HepG2 (cell line): ENCODE measurements around the gene ITIH3. TPM values are rescaled to one million over a fixed set of nuclear protein-coding genes. Genes with fewer than 3 reads are reported as not detected.

Experiments
- ATAC-seq: fragments of 200-7000 bp; cut with Tn5 transposase; 3 replicates; pipeline ENCODE4 v1.9.1; 2020; ENCODE audit warnings: mild to moderate bottlenecking, moderate library complexity
- BruUV-seq: library from RNA; stranded (reverse); fragments of 400-500 nt; replicated peaks from 2 replicates; lab custom pipeline; 2021; lab: Mats Ljungman, UMichigan
- CTCF ChIA-PET: fragments of 300-600 bp; formaldehyde crosslinking; extraction: SDS; loops from one replicate; lab custom pipeline; 2021; ENCODE audit warnings: low total read pairs, inconsistent platforms, low intra/inter-chr PET ratio; lab: Yijun Ruan, JAX
- POLR2A ChIA-PET: fragments of 350-600 bp; sonication (Branson Sonifier 250); formaldehyde crosslinking; loops from one replicate; lab custom pipeline; 2020; ENCODE audit warnings: antibody characterized with exemption, inconsistent platforms; lab: Yijun Ruan, JAX
- DNase-seq: peaks from one replicate; pipeline ENCODE4 v3.0.0-alpha.2; 2015; ENCODE audit warnings: low spot score
- FAIRE-seq: peaks from 3 replicates; lab custom pipeline; 2011; peaks lifted over from hg19 to GRCh38; lab: Jason Lieb, UNC
- H2AFZ ChIP-seq: one replicate; pipeline ENCODE4 v1.6.1; 2011; ENCODE audit warnings: low read length, inconsistent platforms
- H3K27ac ChIP-seq: fragments of 300-600 bp; 3 replicates; pipeline ENCODE4 v1.8.0; 2011; ENCODE audit warnings: mixed run types, mild to moderate bottlenecking, mixed read lengths, low read length, inconsistent platforms; ENCODE audit not compliant: insufficient read depth; ENCODE audit errors: extremely low read length
- H3K27me3 ChIP-seq, 2 experiments: fragments of 200-600 bp in 1 of 2; 2 replicates in 1 of 2; 3 replicates in 1 of 2; pipeline versions ENCODE4 v1.6.0 to v1.8.0; 2011; ENCODE audit warnings: low read length in 2 of 2, mild to moderate bottlenecking in 2 of 2, moderate library complexity in 2 of 2, inconsistent platforms in 1 of 2; ENCODE audit not compliant: insufficient read depth in 2 of 2, control insufficient read depth in 1 of 2
- H3K36me3 ChIP-seq, 2 experiments: fragments of 200-600 bp in 1 of 2; replicated peaks in 1 of 2; 2 replicates in 1 of 2; 3 replicates in 1 of 2; pipeline versions ENCODE4 v1.5.1 to v1.8.0; 2011; ENCODE audit warnings: low read length in 2 of 2, inconsistent platforms in 1 of 2; ENCODE audit not compliant: insufficient read depth in 2 of 2, control insufficient read depth in 1 of 2
- H3K4me1 ChIP-seq: 2 replicates; pipeline ENCODE4 v1.5.1; 2012; ENCODE audit warnings: low read length, inconsistent platforms; ENCODE audit not compliant: insufficient read depth
- H3K4me2 ChIP-seq: 2 replicates; pipeline ENCODE4 v1.6.0; 2011; ENCODE audit warnings: low read depth, low read length, inconsistent platforms
- H3K4me3 ChIP-seq, 3 experiments: fragments of 200-600 bp in 1 of 3; sonication (generic), shearing (Covaris generic) in 1 of 3; replicated peaks in 1 of 3; 2 replicates each; pipeline ENCODE4 v1.5.1; 2011 to 2016; ENCODE audit warnings: low read length in 3 of 3, inconsistent platforms in 2 of 3, low read depth in 2 of 3, mild to moderate bottlenecking in 2 of 3, control low read depth in 1 of 3, mixed read lengths in 1 of 3; ENCODE audit not compliant: insufficient read depth in 1 of 3
- H3K79me2 ChIP-seq: one replicate; pipeline ENCODE4 v1.6.1; 2011; ENCODE audit warnings: low read length, inconsistent platforms; ENCODE audit not compliant: insufficient read depth
- H3K9ac ChIP-seq: 2 replicates; pipeline ENCODE4 v1.6.0; 2011; ENCODE audit warnings: mild to moderate bottlenecking, low read depth, low read length, inconsistent platforms; ENCODE audit not compliant: insufficient read depth
- H3K9me3 ChIP-seq: 2 replicates; pipeline ENCODE4 v1.5.1; 2012; ENCODE audit warnings: mild to moderate bottlenecking, low read length
- H4K20me1 ChIP-seq: 2 replicates; pipeline ENCODE4 v1.6.0; 2011; ENCODE audit warnings: inconsistent platforms, mild to moderate bottlenecking, low read length, moderate library complexity; ENCODE audit not compliant: insufficient read depth
- BCL6 ChIP-seq: IDR thresholded peaks from 2 replicates; pipeline ENCODE4 v1.6.1; 2016; ENCODE audit warnings: missing genetic modification reagents, missing compliant biosample characterization
- FOSL1 ChIP-seq: sonication (generic); formaldehyde crosslinking; IDR thresholded peaks from 2 replicates; pipeline ENCODE4 v1.9.0; 2021; ENCODE audit warnings: missing genetic modification reagents, borderline replicate concordance
- HNF4A ChIP-seq: sonication (generic); formaldehyde crosslinking; IDR thresholded peaks from 2 replicates; pipeline ENCODE4 v1.4.0; 2020; ENCODE audit warnings: missing genetic modification reagents
- IKZF1 ChIP-seq: fragments of 450-650 bp; IDR thresholded peaks from 2 replicates; pipeline ENCODE4 v1.7.1; 2016
- NR2F6 ChIP-seq, 2 experiments: IDR thresholded peaks; 2 replicates each; pipeline ENCODE4 v1.6.1; 2016; ENCODE audit warnings: antibody characterized with exemption in 1 of 2, mild to moderate bottlenecking in 1 of 2
- SPEN ChIP-seq: sonication (generic); formaldehyde crosslinking; IDR thresholded peaks from 2 replicates; pipeline ENCODE4 v1.5.1; 2020; ENCODE audit warnings: low read depth, mild to moderate bottlenecking, missing genetic modification reagents
- ZNF577 ChIP-seq: sonication (generic); formaldehyde crosslinking; IDR thresholded peaks from 2 replicates; pipeline ENCODE4 v1.4.0; 2020; ENCODE audit warnings: mild to moderate bottlenecking, low read depth, missing genetic modification reagents, borderline replicate concordance
- ZNF788 ChIP-seq: sonication (generic); formaldehyde crosslinking; IDR thresholded peaks from 2 replicates; pipeline ENCODE4 v1.5.0; 2020; ENCODE audit warnings: mild to moderate bottlenecking, missing genetic modification reagents, borderline replicate concordance
- WGBS: methylation state at CpG from one replicate; pipeline ENCODE4 v1.1.6; 2017; ENCODE audit warnings: low lambda C conversion rate; 5-methylcytosine and 5-hydroxymethylcytosine counted together
- in situ Hi-C: cut with HindIII; loops from 2 replicates; pipeline ENCODE4 v1.10.0; 2017; ENCODE audit warnings: low pct_unique_long_range_greater_than_20kb; ENCODE audit not compliant: extremely low pct_ligation_motif_present
- intact Hi-C: fragments of 100-400 bp; cut with micrococcal nuclease; formaldehyde crosslinking; loops from one replicate; pipeline ENCODE4 v1.10.0; 2022; ENCODE audit not compliant: unreplicated experiment
- polyA plus RNA-seq, 8 experiments: library from polyadenylated mRNA; depleted of rRNA in 3 of 8; stranded (reverse) in 7 of 8; unstranded in 1 of 8; fragments of >200 nt; fragmentation: Illumina TruSeq in 4 of 8; extraction: Trizol in 4 of 8; gene quantifications; 2 replicates each; pipeline versions ENCODE4 v1.2.1 to v1.2.3, GENCODE V29; 2011 to 2016; ENCODE audit warnings: low read depth in 4 of 8, missing spikeins in 1 of 8, mixed read lengths in 1 of 8; ENCODE audit not compliant: insufficient read depth in 1 of 8
- total RNA-seq, 5 experiments: library from RNA; depleted of rRNA; stranded (reverse); fragments of >200 nt; fragmentation: Illumina TruSeq; extraction: Trizol; gene quantifications; 2 replicates each; pipeline ENCODE4 v1.2.3, GENCODE V29; 2016; ENCODE audit warnings: low read depth in 1 of 5
- TF ChIP-seq, protein P1 (sequence below): sonication (generic); formaldehyde crosslinking; IDR thresholded peaks from 2 replicates; pipeline ENCODE4 v1.5.0; 2020; ENCODE audit warnings: mild to moderate bottlenecking, missing genetic modification reagents
- TF ChIP-seq, protein P2 (sequence below): IDR thresholded peaks from 2 replicates; pipeline ENCODE4 v1.6.1; 2016; ENCODE audit warnings: mild to moderate bottlenecking
- TF ChIP-seq, protein P3 (sequence below): sonication (generic); formaldehyde crosslinking; IDR thresholded peaks from 2 replicates; pipeline ENCODE4 v1.8.1; 2022; ENCODE audit warnings: low read depth, mild to moderate bottlenecking, missing genetic modification reagents
- TF ChIP-seq, protein P4 (sequence below): sonication (generic); formaldehyde crosslinking; IDR thresholded peaks from 2 replicates; pipeline ENCODE4 v1.5.0; 2020; ENCODE audit warnings: mild to moderate bottlenecking, missing genetic modification reagents, borderline replicate concordance
- TF ChIP-seq, protein P5 (sequence below): sonication (generic); formaldehyde crosslinking; IDR thresholded peaks from 2 replicates; pipeline ENCODE4 v1.8.1; 2022; ENCODE audit warnings: mild to moderate bottlenecking, missing genetic modification reagents

The ITIH3 gene
- total and polyA plus RNA-seq, 2 of the 13 experiments (the other 11 are each of a cell fraction or from before 2014, with no cell fraction given), result 105 to 632 TPM

DNA sequence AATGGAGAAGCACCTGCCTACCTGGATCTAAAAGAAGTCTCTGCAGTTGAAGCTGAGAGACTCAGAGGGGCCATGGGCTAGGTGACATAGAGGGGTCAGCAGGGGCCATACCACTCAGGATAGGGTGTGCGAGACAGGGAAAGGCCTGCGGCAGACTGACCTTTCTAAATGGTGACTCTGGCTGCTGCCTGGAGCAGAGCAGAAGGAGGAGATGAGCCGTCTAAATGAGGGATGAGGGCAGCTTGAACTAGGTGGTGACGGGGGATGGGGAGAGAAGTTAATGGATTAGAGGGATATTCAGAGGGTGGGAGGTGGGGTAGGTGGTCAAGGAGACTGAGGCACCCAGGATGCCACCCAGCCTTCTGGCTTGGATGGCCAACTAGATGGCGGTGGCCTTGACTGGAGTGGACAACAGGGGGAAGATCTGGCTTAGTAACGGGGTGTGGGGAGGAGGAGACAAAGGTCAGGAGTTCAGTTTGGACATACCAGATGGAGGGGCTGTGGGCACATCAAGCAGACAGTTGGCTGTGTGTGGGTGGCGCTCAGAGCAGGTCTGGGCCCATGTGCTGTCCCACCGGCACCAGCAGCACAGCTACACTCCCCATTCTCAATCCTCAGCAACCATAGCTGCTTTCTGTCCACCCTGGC, 20.4 kb upstream of the ITIH3 start:
- in situ Hi-C loops, result no loop called here
- DNase-seq (no peak), FAIRE-seq (no peak), ATAC-seq (no peak)
- Histone ChIP-seq H3K4me3 (peak overlapping the region in 1 of 3 experiments; percentile 58; a peak in 1 of 6 replicates), H4K20me1 (no peaks in the 10 kb centered on the region), H3K36me3 (no peaks in the 10 kb centered on the region), H3K79me2 (peaks cover 12% of the 10 kb centered on the region), H3K9me3 (no peaks in the 10 kb centered on the region), H3K27ac (peak overlapping the region; percentile 88), H3K4me1 (peaks cover 89% of the 10 kb centered on the region), H2AFZ (no peak overlapping the region), H3K4me2 (peak overlapping the region; percentile 71), H3K27me3 (no peaks in the 10 kb centered on the region), H3K9ac (peak overlapping the region; percentile 53; the same call in 1 of the 2 replicates)
- intact Hi-C loops, result loop anchor here (10.0 kb wide), 1 partner anchor 51 kb away; no protein-coding TSS in a partner anchor
- ChIA-PET POLR2A (interaction anchor here (1.3 to 18.4 kb wide), 6 partner anchors 9 to 70 kb away, joined by 4 to 466 read pairs (median 11); partner anchors contain the start of gene ITIH3), CTCF (no interaction called here)
- WGBS, result 76% methylated on average over 8 of the region's 8 CpGs
- BruUV-seq, result no TSS peak
- TF ChIP-seq, protein P1, sequence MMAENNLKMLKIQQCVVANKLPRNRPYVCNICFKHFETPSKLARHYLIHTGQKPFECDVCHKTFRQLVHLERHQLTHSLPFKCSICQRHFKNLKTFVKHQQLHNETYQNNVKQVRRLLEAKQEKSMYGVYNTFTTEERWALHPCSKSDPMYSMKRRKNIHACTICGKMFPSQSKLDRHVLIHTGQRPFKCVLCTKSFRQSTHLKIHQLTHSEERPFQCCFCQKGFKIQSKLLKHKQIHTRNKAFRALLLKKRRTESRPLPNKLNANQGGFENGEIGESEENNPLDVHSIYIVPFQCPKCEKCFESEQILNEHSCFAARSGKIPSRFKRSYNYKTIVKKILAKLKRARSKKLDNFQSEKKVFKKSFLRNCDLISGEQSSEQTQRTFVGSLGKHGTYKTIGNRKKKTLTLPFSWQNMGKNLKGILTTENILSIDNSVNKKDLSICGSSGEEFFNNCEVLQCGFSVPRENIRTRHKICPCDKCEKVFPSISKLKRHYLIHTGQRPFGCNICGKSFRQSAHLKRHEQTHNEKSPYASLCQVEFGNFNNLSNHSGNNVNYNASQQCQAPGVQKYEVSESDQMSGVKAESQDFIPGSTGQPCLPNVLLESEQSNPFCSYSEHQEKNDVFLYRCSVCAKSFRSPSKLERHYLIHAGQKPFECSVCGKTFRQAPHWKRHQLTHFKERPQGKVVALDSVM (CRISPR knock-in tag), result no peak
- TF ChIP-seq FOSL1 (CRISPR knock-in tag) (no peak), IKZF1 (no peak), SPEN (CRISPR knock-in tag) (0 out of 2 replicates have a peak, but pooled peaks have one; percentile 1), BCL6 (CRISPR knock-in tag) (0 out of 2 replicates have a peak, but pooled peaks have one; percentile 16), NR2F6 (IDR thresholded peaks at IDR 0.05) (0 out of 2 replicates have a peak, but pooled peaks have one; percentile 34), NR2F6 (CRISPR knock-in tag; IDR thresholded peaks at IDR 0.05) (0 out of 2 replicates have a peak, but pooled peaks have one; percentile 56), ZNF577 (CRISPR knock-in tag) (no peak), ZNF788 (CRISPR knock-in tag) (0 out of 2 replicates have a peak, but pooled peaks have one; percentile 13), HNF4A (CRISPR knock-in tag) (peak; percentile 9; the same call in 1 of the 2 replicates)
- TF ChIP-seq, protein P2, sequence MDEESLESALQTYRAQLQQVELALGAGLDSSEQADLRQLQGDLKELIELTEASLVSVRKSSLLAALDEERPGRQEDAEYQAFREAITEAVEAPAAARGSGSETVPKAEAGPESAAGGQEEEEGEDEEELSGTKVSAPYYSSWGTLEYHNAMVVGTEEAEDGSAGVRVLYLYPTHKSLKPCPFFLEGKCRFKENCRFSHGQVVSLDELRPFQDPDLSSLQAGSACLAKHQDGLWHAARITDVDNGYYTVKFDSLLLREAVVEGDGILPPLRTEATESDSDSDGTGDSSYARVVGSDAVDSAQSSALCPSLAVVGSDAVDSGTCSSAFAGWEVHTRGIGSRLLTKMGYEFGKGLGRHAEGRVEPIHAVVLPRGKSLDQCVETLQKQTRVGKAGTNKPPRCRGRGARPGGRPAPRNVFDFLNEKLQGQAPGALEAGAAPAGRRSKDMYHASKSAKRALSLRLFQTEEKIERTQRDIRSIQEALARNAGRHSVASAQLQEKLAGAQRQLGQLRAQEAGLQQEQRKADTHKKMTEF, result no peak
- TF ChIP-seq, protein P3, sequence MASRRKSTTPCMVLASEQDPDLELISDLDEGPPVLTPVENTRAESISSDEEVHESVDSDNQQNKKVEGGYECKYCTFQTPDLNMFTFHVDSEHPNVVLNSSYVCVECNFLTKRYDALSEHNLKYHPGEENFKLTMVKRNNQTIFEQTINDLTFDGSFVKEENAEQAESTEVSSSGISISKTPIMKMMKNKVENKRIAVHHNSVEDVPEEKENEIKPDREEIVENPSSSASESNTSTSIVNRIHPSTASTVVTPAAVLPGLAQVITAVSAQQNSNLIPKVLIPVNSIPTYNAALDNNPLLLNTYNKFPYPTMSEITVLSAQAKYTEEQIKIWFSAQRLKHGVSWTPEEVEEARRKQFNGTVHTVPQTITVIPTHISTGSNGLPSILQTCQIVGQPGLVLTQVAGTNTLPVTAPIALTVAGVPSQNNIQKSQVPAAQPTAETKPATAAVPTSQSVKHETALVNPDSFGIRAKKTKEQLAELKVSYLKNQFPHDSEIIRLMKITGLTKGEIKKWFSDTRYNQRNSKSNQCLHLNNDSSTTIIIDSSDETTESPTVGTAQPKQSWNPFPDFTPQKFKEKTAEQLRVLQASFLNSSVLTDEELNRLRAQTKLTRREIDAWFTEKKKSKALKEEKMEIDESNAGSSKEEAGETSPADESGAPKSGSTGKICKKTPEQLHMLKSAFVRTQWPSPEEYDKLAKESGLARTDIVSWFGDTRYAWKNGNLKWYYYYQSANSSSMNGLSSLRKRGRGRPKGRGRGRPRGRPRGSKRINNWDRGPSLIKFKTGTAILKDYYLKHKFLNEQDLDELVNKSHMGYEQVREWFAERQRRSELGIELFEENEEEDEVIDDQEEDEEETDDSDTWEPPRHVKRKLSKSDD (CRISPR knock-in tag), result no peak
- TF ChIP-seq, protein P4, sequence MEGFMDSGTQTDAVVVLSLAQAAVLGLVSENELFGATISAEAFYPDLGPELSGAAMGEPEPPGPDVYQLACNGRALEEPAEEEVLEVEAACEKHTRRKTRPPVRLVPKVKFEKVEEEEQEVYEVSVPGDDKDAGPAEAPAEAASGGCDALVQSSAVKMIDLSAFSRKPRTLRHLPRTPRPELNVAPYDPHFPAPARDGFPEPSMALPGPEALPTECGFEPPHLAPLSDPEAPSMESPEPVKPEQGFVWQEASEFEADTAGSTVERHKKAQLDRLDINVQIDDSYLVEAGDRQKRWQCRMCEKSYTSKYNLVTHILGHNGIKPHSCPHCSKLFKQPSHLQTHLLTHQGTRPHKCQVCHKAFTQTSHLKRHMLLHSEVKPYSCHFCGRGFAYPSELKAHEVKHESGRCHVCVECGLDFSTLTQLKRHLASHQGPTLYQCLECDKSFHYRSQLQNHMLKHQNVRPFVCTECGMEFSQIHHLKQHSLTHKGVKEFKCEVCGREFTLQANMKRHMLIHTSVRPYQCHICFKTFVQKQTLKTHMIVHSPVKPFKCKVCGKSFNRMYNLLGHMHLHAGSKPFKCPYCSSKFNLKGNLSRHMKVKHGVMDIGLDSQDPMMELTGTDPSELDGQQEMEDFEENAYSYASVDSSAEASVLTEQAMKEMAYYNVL (CRISPR knock-in tag), result 0 out of 2 replicates have a peak, but pooled peaks have one; percentile 51
- TF ChIP-seq, protein P5, sequence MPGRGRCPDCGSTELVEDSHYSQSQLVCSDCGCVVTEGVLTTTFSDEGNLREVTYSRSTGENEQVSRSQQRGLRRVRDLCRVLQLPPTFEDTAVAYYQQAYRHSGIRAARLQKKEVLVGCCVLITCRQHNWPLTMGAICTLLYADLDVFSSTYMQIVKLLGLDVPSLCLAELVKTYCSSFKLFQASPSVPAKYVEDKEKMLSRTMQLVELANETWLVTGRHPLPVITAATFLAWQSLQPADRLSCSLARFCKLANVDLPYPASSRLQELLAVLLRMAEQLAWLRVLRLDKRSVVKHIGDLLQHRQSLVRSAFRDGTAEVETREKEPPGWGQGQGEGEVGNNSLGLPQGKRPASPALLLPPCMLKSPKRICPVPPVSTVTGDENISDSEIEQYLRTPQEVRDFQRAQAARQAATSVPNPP (CRISPR knock-in tag), result no peak
